Measurements from ENCODE around the gene DDX59. TPM values are rescaled to one million over a fixed set of nuclear protein-coding genes. Genes with fewer than 3 reads are reported as not detected.
A peak's percentile ranks its signal among the peaks of the same experiment; 100 is the strongest.

Gene DDX59
- total RNA-seq, 1 donor from 2014 or later = 16.2 TPM

GRCh38 chr1:200619894-200620272 lies 49.8 kb downstream of the DDX59 start:
- Histone ChIP-seq H3K36me3 (no peaks in the 10 kb centered on the region), H3K4me3 (peak overlapping the region; percentile 57 to 65), H3K4me1 (peaks cover 19% of the 10 kb centered on the region), H3K9me3 (no peaks in the 10 kb centered on the region), H3K27ac (peak overlapping the region; percentile 44), H3K27me3 (no peaks in the 10 kb centered on the region)
- intact Hi-C loops (cut with DNase I) = loop anchor here (5.0 kb wide), 1 partner anchor 182 kb away; no protein-coding TSS in a partner anchor
- TF ChIP-seq, protein P1, sequence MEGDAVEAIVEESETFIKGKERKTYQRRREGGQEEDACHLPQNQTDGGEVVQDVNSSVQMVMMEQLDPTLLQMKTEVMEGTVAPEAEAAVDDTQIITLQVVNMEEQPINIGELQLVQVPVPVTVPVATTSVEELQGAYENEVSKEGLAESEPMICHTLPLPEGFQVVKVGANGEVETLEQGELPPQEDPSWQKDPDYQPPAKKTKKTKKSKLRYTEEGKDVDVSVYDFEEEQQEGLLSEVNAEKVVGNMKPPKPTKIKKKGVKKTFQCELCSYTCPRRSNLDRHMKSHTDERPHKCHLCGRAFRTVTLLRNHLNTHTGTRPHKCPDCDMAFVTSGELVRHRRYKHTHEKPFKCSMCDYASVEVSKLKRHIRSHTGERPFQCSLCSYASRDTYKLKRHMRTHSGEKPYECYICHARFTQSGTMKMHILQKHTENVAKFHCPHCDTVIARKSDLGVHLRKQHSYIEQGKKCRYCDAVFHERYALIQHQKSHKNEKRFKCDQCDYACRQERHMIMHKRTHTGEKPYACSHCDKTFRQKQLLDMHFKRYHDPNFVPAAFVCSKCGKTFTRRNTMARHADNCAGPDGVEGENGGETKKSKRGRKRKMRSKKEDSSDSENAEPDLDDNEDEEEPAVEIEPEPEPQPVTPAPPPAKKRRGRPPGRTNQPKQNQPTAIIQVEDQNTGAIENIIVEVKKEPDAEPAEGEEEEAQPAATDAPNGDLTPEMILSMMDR (IDR thresholded peaks at IDR 0.05) = no peak
- TF ChIP-seq POLR2AphosphoS5 (IDR thresholded peaks at IDR 0.05; ENCODE audit: insufficient read depth in 1 of 2, low read depth in 1 of 2) = no peak
- no peak for TF ChIP-seq POLR2A (IDR thresholded peaks at IDR 0.05)
- no peak for DNase-seq (ENCODE audit: extremely low spot score in 2 of 2)

- Histone ChIP-seq H3K27ac (no peak overlapping the region), H3K9me3 (no peaks in the 10 kb centered on the region), H3K27me3 (no peaks in the 10 kb centered on the region), H3K36me3 (no peaks in the 10 kb centered on the region), H3K4me1 (no peaks in the 10 kb centered on the region), H3K4me3 (no peak overlapping the region)
- intact Hi-C loops (cut with DNase I) = no loop called here
- TF ChIP-seq, protein P1 (IDR thresholded peaks at IDR 0.05) = no peak
- TF ChIP-seq POLR2AphosphoS5 (IDR thresholded peaks at IDR 0.05; ENCODE audit: insufficient read depth in 1 of 2, low read depth in 1 of 2) = no peak
- no peak for TF ChIP-seq POLR2A (IDR thresholded peaks at IDR 0.05)
- DNase-seq (ENCODE audit: extremely low spot score in 2 of 2) = no peak
Observed at GRCh38 chr1:200610846-200611245, 58.9 kb downstream of the DDX59 start.

GRCh38 chr1:200602632-200603031 lies 67.1 kb downstream of the DDX59 start:
- TF ChIP-seq POLR2AphosphoS5 (IDR thresholded peaks at IDR 0.05; ENCODE audit: insufficient read depth in 1 of 2, low read depth in 1 of 2) (no peak), POLR2A (IDR thresholded peaks at IDR 0.05) (no peak)
- TF ChIP-seq, protein P1 (IDR thresholded peaks at IDR 0.05) = no peak
- intact Hi-C loops (cut with DNase I) = no loop called here

More at GRCh38 chr1:200602632-200603031, 67.1 kb downstream of the DDX59 start:
- Histone ChIP-seq H3K4me3 (no peak overlapping the region), H3K4me1 (no peaks in the 10 kb centered on the region), H3K27ac (no peak overlapping the region), H3K9me3 (no peaks in the 10 kb centered on the region), H3K27me3 (no peaks in the 10 kb centered on the region), H3K36me3 (no peaks in the 10 kb centered on the region)
- DNase-seq (ENCODE audit: extremely low spot score in 2 of 2) = no peak

Other genes with a start within 250 kb of the DDX59 start
- 0.74 TPM for gene KIF14, start 49.2 kb downstream of the DDX59 start, total RNA-seq
- gene CAMSAP2, start 69.0 kb upstream of the DDX59 start, total RNA-seq = 30.0 TPM
- gene GPR25, start 203.1 kb upstream of the DDX59 start, total RNA-seq = 5.9 TPM
- gene INAVA, start 225.0 kb upstream of the DDX59 start, total RNA-seq = 42.2 TPM

All from vagina (tissue), 2 donors.